GM19025 (cell line): ENCODE data around the gene DLG5.

ENCODE experiments used
- ATAC-seq: cut with Tn5 transposase; IDR thresholded peaks from one replicate; pipeline ENCODE4 v1.9.1; 2021; ENCODE audit warnings: mild to moderate bottlenecking, low read depth, moderate library complexity; ENCODE audit not compliant: unreplicated experiment

The DLG5 gene

DNA sequence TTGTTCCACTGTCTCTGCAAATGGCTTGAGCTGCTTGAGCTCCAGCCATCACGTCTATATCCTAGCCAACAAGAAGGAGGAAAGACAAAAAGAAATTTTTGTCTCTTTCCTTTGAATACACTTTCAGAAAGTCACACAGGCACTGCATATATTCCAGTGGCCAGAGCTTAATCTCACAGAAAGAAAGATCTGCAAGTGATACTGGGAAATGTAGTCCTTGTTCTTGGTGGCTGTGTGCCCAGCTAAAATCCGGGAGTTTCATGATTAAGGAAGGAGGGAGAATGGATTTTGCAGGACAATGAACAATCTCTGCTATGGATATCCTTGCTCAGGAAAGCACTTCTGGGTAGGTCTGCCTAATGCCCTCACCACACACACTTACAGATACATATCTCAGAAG is 19.5 kb upstream of the DLG5 start:
- no peak for ATAC-seq

DNA sequence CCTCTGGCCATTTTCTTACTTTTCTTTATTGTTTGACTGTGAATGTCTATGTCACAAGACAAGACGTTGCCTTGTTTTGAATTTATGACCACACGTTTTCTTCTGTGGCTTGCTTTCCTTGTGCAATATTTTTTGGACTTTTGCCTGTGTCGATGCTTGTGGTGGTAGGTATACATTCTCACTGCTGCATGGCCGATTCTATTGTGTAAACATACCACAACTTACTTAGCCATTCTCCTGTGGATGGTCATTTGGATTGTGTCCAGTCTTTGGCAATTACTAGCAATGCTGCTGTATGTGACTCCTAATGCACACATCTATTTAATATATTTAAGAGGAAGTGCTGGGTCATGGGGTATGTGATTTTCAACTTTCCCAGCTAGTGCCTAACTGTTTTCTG is 18.0 kb upstream of the DLG5 start:
- no peak for ATAC-seq

DNA sequence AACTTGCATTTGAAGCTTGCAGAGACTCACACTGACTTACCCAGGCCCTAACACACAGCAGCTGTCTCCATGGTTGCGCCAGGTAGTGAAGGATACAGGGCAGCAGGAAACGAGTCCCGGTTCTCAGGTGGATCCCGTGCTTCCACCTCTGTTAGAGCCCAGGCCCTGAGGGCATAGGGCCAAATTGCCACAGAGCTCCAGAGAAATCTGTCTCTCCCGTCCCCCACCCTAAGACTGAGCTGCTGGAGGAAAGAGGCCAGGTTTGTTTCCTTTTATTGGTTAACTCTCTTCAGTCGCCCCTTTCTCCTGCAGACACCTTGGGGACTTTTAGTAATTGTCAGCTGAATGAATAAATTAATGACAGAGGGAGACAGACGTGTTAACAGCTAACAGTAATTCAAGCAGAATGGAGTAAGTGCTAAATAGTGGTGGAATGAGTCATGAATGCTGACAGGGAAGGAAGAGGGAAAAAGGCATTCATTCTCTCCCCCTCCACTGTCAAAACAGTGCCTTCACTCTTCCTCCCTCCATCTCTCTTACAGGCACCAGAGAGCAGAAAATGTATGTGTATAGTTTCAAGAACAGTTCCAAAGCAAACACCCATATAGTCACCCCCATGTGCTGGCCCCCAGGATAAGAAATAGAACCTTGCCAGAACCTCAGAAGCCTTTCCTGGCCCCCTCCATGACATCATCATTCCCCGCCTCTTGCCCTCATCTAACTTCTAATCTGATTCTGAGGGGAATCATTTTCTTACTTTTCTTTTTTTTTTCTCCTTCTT is 16.8 kb upstream of the DLG5 start:
- ATAC-seq: no peak

DNA sequence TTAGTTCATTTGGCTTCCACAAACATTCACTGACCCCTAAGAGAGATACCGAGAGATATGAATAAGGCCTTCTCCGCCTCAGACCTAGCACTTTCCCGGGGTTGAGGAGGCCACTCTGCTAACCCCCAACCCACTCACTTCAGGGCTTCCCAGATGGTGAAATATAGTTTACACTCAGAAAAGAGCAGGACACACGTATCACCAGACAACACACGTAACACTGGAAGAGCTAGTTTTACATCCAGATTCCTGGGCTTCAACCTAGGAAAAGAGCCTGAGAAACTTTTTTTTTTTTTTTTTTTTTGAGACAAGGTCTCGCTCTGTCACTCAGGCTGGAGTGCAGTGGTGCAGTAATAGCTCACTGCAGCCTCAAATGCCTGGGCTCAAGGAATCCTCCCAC is 15.2 kb upstream of the DLG5 start:
- no peak for ATAC-seq

DNA sequence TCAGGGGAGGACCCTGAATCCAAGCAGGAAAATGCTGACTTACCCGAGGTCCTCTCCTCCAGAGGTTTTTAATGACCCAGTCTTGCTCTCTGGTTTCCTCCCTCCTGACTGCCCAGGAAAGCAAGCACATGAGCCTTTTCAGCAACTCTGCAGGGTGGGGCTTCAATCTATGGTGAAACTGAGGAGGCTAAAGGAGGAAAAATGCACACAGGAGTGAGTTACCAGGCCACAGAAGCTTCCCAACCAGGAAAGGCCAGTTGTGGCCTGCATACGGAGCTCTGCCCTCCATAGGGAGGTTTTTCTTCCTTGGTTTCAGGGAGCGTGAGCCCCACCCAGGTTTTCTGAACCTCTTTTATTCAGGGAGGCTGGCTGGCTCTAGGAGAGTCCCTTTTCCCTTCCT is 14.1 kb upstream of the DLG5 start:
- ATAC-seq: no peak

DNA sequence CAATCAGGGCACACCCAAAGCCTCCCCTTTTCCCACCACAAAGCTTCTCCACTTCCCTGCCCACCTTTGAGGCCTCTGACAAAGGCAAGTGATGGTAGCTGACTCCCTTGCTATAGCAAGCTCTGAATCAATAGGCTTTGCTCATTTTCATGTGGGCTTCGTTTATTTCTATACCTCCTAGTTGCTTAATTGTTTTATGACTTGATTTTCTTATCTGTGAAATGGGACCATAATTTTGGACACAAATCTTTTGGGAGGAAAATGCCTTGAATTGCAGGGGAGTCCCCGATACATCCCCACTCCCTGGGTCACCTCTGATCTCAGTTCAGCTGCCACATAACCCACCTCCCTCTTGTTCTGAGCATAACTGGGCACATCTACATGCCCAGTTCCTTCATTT is 13.7 kb upstream of the DLG5 start:
- ATAC-seq: no peak

DNA sequence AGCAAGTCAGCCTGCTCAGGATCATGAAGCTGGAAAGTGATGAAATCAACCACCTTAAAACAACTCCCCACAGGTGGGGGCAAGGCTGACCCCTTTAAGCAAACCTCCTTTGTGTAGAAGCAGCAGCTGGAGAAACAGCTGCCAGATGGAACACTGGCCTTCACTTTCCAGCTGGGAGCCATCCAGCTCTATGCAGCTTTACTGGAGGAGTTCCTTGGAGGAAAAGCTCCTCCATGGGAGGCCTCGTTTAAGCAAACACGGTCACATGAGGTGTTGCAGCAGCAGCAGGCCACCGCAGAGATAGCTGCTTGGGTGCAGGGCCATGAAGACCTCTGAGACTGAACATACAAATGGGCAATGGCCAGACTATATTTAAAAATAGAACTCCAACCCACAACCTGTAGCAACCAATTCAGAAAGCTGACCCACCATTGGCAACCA is 13.0 kb upstream of the DLG5 start:
- ATAC-seq: no peak

DNA sequence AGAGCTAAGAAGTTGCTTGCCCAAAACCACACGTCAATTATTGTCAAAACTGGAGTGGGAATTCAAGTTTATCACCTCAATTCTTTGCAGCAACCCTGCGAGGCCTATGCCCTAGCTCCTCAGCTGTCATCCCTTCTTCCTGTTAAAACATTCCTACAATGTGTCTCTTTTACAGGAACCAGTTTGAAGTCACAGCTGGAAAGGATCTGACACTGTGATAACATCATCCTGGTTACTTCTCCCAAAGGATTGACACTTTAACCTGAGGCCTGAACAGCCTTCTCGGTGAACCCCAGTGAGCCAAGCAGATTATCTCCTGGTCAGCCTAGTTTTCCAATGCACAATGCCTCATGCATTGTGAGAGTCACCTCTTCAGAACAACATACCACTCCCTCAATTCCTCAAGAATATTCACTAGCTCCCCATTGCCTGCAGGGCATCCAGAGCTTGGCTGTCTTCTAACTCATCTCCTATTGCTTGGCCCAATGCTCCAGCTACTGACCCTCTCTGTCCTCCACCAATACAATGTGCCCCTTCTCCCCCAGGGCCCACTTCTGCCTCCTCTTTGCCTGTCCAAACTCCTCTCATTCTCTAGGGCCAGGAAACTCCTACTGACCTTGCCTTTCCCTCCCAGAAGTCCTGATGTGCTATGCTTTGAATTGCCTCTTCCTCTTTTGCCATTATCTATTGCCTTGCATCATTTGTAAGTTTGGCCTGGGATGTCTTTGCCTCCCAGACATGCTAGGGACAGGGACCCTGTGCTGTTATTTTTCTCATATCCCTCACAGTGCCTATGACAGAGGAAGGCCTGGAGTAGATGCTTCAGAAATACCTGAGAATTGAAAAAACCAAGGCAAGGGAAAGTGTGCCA is 10.4 kb upstream of the DLG5 start:
- no peak for ATAC-seq

DNA sequence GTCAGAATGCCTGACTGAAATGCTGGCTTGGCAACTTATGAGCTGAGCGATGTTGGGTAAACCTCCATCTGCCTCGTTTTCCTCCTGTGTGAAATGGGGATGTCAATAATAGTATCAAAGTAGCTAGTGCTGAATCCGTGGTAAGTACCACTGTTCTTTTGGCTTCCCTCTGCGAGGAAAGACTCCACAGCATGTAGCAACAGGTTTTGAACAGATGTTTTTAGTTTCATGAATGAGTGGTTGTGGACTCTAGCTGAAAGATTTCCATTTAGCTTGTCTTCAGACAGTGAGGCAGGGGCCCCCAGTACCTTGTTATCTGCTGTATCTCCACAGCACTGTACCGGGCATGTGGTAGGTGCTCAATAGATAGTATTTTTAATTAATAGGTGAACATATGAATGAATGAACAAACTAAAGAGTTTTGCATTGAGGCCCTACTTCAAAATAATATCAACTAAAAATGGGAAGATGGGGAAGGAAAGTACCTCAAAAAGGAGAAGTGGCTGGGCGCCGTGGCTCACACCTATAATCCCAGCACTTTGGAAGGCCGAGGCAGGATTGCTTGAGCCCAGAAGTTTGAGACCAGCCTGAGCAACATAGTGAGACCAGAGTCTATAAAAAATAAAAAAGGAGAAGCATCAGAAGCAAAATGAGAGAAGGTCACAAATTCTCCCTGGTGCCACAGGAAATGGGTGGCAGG is 5.6 kb upstream of the DLG5 start:
- no peak for ATAC-seq

DNA sequence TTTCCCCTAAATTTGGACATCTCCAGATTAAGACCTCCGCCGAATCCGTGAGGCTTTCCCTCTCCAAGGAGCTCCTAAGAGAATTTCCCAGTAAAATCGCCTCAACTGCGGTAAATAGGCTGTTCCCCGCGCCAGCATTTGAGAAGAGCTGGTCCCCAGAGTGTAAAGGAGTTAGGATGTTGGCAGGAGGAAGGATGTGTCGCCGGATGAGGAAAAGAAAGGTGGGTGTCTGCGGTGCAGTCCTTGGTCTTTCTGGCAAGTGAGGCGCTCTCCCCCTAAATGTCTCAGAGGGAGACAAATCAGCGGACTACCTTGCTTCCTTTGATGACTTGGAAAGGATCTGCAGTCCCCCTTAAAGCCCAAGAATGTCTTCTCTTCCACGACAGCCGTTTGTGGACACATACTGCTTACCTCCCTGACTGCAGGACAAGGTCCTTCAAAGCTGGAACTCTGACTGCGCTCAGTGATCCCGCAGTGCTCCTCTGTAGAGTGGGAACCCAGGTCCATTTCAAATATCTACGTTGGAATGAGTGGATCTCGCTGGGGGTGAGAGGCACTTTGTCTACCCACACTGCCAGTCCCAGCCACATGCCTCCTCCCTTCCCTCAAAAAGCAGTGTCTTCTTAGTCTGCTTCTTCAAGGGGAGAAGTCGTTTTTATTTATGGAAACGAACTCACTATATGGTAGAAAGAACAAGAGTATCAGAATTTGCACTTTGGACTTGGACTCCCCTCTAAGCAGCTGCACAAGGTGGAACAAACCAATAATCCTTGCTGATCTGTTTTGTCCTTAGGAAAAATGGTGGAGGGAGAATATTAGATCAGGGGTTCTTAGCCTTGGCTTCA is 1.1 kb upstream of the DLG5 start:
- no peak for ATAC-seq

DNA sequence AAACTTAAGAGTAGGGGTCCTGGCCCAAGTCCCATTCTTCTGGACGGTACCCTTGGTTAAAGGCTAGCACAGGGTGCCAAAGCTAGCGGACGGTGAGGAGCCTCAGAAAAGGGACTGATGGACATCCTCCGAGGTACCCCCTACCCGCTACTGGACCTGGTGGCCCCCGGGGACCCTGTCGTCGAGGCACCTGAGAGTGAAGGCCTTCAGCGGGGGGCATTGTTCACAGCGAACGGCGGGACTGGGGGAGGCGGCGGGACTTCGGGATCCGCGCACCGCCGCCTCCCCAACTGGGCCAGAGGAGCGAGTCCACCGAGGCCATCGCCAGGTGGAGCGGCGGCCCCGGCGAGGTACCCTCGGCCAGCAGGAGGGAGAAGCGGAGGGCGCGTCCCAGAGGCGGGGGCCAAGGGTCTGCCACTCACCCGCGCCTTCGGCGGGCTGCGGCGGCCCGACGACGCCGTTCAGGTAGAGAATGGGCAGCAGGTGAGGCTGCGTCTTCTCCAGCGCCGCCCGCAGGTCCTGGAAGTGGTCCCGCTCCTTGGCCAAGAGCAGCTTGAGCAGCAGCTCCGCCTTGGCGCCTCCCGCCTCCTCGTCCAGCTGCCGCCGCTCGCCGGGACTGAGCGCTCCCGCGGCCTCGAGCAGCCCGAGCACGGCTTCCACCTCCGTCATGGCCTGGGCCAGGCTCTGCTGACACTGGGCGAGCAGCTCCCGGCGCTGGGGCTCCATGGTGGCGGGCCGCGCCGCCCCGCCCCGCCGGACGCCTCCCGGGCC is 575 bp downstream of the DLG5 start:
- ATAC-seq: peak; percentile 46

DNA sequence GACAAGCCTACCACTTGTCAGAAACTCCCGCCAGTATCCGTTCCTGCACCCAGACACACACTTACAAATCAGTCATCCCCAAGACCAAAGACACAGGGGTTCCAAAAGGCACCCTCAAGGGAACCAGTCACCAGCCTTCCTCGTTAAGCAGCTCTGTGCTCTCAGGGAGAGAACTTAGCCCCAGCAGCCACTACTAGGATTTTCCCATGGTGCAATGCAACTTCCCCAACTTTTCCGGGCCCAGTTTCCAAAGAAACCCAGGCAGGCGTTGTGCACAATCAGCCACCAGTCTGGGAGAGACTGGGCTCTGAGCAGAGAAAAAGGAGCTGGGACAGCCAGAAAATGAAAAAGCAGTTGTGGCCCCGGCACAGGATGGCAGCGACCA is 1.2 kb downstream of the DLG5 start:
- no peak for ATAC-seq

DNA sequence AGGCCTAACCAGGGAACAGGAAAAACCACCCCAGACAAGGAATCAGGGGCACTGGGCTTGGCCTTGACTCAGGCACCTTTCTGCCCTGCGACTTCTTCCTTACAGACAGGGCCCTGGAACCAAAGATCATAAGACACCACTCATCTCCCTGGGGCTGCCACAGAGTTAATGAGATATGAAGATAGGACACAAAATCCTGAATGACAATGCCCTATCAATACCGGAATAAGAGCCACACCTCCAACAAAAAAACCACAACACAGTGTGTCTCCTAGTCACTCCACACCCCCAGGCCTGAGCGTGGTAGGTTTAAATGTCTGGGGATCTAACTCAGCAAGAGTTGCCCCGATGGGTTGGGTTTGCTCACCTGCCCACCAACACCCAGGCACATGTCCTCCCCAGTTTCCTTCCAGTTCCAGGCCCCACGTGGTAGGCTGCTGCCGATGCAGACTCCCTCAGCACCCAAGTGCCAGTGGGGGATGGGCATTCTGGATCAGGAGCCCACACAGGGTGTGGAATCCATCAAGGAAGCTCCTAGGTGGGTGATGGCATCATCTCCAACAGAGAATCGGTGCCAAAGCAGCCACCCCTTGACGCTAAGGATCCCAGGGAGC is 3.9 kb downstream of the DLG5 start:
- no peak for ATAC-seq

DNA sequence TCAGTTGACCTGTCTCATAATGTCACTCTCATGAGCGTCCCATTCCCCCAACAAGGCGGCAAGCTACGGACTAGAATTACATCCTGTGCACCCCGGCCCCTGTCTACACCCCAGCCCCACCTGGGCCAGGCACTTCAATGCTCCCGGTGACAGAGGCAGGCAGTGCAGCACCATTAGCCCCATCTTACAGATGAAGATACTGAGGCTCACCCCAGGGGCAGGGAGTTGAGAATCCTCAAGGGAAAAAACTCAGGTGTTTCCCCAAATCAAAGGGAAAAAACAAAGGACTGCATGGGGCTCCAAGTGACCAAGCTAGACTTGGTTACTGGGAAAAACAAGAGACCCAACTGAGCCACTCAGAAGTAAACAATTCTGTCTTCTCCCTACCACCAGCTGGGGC is 4.5 kb downstream of the DLG5 start:
- ATAC-seq: no peak

DNA sequence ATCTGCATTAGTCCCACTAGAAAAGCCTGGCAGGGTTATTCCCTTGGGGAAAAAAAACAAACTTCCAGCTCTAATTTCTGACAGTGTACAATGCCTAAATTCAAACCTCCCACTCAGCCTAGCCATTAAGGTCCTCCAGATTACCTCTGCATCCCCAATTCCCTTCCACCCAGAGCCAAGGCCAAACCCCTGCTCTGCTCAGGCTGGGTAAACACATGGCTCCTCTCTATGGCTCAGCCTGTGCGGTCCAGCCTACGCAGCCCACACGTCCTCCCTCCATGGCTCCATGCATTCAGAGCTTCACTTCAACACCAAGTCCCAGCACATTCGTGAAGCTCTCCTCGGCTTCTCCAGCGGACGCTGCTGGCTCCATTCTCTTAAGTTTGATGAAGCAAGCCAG is 5.2 kb downstream of the DLG5 start:
- no peak for ATAC-seq

DNA sequence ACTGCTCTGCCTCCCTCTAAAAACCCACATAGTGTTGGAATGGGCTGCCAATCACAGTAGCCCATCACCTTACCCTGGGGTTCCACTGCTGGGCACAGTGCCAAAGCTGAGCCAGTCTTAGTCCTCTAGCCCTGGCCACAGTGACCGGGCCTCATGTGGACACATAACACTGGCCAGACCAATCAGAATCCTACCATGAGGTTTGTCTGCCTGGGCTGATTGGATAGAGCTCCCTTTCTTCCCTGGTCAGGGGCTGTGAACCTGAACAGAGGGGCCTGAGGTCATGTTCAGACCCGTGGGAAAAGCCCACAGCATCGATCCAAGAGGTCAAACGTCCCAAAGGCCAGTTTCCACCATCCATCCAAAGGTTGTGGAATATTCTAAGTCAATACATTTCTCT is 6.1 kb downstream of the DLG5 start:
- no peak for ATAC-seq

DNA sequence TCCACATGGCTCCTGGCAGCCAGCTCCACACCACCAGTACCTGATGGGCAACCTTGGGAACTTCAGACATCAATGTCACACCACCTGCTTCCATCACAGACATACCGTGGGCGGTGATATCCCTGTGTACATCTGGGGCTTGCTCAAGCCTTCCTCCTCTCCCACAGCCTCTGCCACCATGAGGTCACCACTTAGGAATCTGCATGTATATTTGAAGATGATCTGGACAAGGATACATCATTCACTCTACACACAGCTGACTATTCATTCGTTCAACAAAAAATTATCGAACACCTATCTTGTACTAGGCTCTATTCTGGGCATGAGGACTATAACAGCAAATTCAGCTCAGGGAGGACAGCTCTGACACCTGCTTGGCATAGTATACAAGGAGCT is 6.8 kb downstream of the DLG5 start:
- no peak for ATAC-seq

DNA sequence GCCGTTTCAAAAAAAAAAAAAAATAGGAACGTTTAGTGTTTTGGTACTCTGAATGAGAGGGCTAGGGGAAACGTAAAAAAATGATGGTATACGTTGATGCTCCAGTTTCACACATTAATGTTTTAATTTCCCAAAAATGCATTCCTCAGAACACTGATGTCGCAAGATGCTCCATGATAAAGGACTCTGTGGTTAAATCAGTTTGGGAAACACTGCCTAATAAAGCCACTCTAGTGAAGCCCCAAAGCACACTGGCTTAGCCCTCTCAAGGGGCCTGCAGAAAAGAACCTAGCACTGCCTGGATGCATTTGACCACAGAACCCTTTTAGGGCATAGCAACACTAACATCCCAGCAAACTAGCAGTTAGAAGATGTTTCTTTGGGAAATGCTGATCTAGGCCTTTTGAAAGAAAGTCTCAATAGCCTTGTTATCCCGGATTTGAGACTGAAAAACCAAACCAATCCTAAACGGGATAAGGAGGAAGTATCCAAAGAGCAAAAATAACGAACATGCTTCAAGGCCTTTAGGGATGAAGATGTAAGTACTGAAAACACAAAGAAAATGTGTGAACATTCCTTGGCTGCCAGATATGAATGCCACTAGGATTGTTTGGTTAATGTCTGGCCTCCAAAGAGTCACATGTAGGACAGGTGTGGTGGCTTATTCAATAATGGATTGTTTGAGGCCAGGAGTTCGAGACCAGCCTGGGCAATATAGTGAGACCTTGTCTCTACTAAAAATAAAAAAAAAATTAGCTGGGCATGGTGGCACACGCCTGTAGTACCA is 11.0 kb downstream of the DLG5 start:
- no peak for ATAC-seq

DNA sequence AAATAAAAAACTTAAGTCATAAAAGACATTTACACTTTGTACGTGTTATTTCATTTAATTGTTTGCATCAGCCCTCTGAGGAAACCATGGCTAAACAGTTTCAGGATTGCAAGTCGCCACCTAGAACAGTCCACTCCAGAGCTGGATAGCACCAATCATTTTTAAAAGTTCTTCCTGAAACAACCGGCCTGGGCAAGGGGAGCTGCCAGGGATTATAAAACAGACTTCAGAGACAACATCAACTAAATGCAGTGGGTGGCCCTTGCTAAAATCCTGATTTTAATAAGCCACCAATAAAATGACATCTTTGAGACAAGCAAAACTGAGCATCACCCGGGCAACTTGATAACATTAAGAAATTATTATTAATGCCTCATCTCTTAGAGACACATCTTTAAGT is 13.5 kb downstream of the DLG5 start:
- no peak for ATAC-seq
